NCI-H2171 (cell line): ENCODE data around the gene TJP1.
"Not testable (repeated sequence)": the region's sequence is repeated elsewhere in the genome, so short reads cannot be mapped to it uniquely, and the experiment has no call there.

ENCODE experiments used
- DNase-seq: peaks from one replicate; lab custom pipeline; 2025; lab: John Stamatoyannopoulos, UW

Gene TJP1

GRCh38 chr15:29838352-29839010, 16.2 kb upstream of the TJP1 start:
- DNase-seq = no peak

- no peak for DNase-seq
Measured at GRCh38 chr15:29835301-29835700, 13.0 kb upstream of the TJP1 start.

- DNase-seq = no peak
Measured at GRCh38 chr15:29832709-29833108, 10.4 kb upstream of the TJP1 start.

GRCh38 chr15:29826908-29827820, 4.9 kb upstream of the TJP1 start:
- no peak for DNase-seq

GRCh38 chr15:29825227-29825626, 3.0 kb upstream of the TJP1 start:
- no peak for DNase-seq

- DNase-seq = peak; percentile 22
Measured at GRCh38 chr15:29822684-29823459, 604 bp upstream of the TJP1 start.

GRCh38 chr15:29821416-29822099, 710 bp downstream of the TJP1 start:
- DNase-seq = peak; percentile 28

GRCh38 chr15:29820394-29821154, 1.7 kb downstream of the TJP1 start:
- no peak for DNase-seq

- DNase-seq = no peak
Measured at GRCh38 chr15:29819979-29820378, 2.3 kb downstream of the TJP1 start.

- no peak for DNase-seq
Measured at GRCh38 chr15:29818141-29818540, 4.1 kb downstream of the TJP1 start.

- DNase-seq = not testable (repeated sequence)
Measured at GRCh38 chr15:29817455-29817854, 4.8 kb downstream of the TJP1 start.

- DNase-seq = peak; percentile 4
Measured at GRCh38 chr15:29815000-29815710, 7.1 kb downstream of the TJP1 start.

- DNase-seq = no peak
Measured at GRCh38 chr15:29813009-29813408, 9.3 kb downstream of the TJP1 start.

- DNase-seq = no peak
Measured at GRCh38 chr15:29812384-29812694, 9.9 kb downstream of the TJP1 start.

GRCh38 chr15:29811691-29812383, 10.4 kb downstream of the TJP1 start:
- DNase-seq = no peak

- no peak for DNase-seq
Measured at GRCh38 chr15:29805708-29806104, 16.6 kb downstream of the TJP1 start.

- no peak for DNase-seq
Measured at GRCh38 chr15:29805043-29805707, 17.1 kb downstream of the TJP1 start.

GRCh38 chr15:29802411-29802810, 19.9 kb downstream of the TJP1 start:
- no peak for DNase-seq
